ENCODE data around the gene BANF1.

- TF ChIP-seq MAFG (CRISPR knock-in tag; IDR thresholded peaks at IDR 0.05) = no peak
- TF ChIP-seq ZNF282 (IDR thresholded peaks at IDR 0.05; ENCODE audit: partially characterized antibody) = no peak
- TF ChIP-seq MXD1 (CRISPR knock-in tag; IDR thresholded peaks at IDR 0.05) = no peak
- TF ChIP-seq SP1 (IDR thresholded peaks at IDR 0.05) = no peak
- TF ChIP-seq SP1 (CRISPR knock-in tag; IDR thresholded peaks at IDR 0.05) = no peak
Measured at GRCh38 chr11:66020618-66021357, 18.5 kb downstream of the BANF1 start.

All from HepG2 (cell line).